ENCODE data around the gene MRPS27. TPM values are rescaled to one million over a fixed set of nuclear protein-coding genes. Genes with fewer than 3 reads are reported as not detected.
"Not testable (repeated sequence)": the region's sequence is repeated elsewhere in the genome, so short reads cannot be mapped to it uniquely, and the experiment has no call there.

Gene MRPS27
- total and polyA plus RNA-seq, 5 experiments from 2014 or later = 31.7 to 48.5 (median 43.6) TPM

- H3K36me3 Mint-ChIP-seq = no peaks in the 10 kb centered on the region
- peaks cover 0 to 1% (median 0%) of the 10 kb centered on the region in 4 donors for H3K4me1 Mint-ChIP-seq
Measured at GRCh38 chr5:72177538-72177937, 142.5 kb downstream of the MRPS27 start.

GRCh38 chr5:72172786-72173185 is 147.3 kb downstream of the MRPS27 start:
- POLR2A ChIA-PET = no interaction called here
- peaks cover 15 to 27% (median 17%) of the 10 kb centered on the region in 5 donors for H3K27me3 Mint-ChIP-seq
- no peak for DNase-seq
- H3K27ac Mint-ChIP-seq = no peak overlapping the region
- no peak overlapping the region for H3K4me3 Mint-ChIP-seq
- peaks cover 0 to 1% (median 0%) of the 10 kb centered on the region in 4 donors for H3K4me1 Mint-ChIP-seq
- ATAC-seq = no peak
- H3K36me3 Mint-ChIP-seq = no peaks in the 10 kb centered on the region
- no peaks in the 10 kb centered on the region for H3K9me3 Mint-ChIP-seq

More at GRCh38 chr5:72177538-72177937, 142.5 kb downstream of the MRPS27 start:
- DNase-seq = no peak
- Mint-ChIP-seq H3K4me3 (no peak overlapping the region), H3K27me3 (peaks cover 13 to 31% (median 24%) of the 10 kb centered on the region in 5 donors), H3K27ac (no peak overlapping the region), H3K9me3 (peaks cover 0 to 2% (median 0%) of the 10 kb centered on the region in 9 donors)
- POLR2A ChIA-PET = no interaction called here
- ATAC-seq = no peak

- peaks cover 0 to 1% (median 0%) of the 10 kb centered on the region in 4 donors for H3K4me1 Mint-ChIP-seq
- POLR2A ChIA-PET = no interaction called here
- peaks cover 16 to 33% (median 20%) of the 10 kb centered on the region in 5 donors for H3K27me3 Mint-ChIP-seq
- no peak overlapping the region for H3K4me3 Mint-ChIP-seq
- DNase-seq (no peak), ATAC-seq (no peak)
- no peaks in the 10 kb centered on the region for H3K9me3 Mint-ChIP-seq
- H3K36me3 Mint-ChIP-seq = no peaks in the 10 kb centered on the region
- no peak overlapping the region for H3K27ac Mint-ChIP-seq
Measured at GRCh38 chr5:72171667-72172066, 148.4 kb downstream of the MRPS27 start.

GRCh38 chr5:72171181-72171580 is 148.9 kb downstream of the MRPS27 start:
- ATAC-seq, H3K9me3 Mint-ChIP-seq, POLR2A ChIA-PET, H3K4me1 Mint-ChIP-seq, H3K4me3 Mint-ChIP-seq, DNase-seq, H3K36me3 Mint-ChIP-seq: not testable (repeated sequence)
- H3K27ac Mint-ChIP-seq = peak overlapping the region in 1 of 10 donors; percentile 44
- H3K27me3 Mint-ChIP-seq = peaks cover 19 to 37% (median 20%) of the 10 kb centered on the region in 5 donors

- Mint-ChIP-seq H3K36me3 (no peaks in the 10 kb centered on the region), H3K4me1 (peaks cover 0 to 1% (median 0%) of the 10 kb centered on the region in 4 donors)
- POLR2A ChIA-PET = no interaction called here
Measured at GRCh38 chr5:72170101-72170500, 149.9 kb downstream of the MRPS27 start.

More at GRCh38 chr5:72170101-72170500, 149.9 kb downstream of the MRPS27 start:
- ATAC-seq (no peak), DNase-seq (no peak)
- Mint-ChIP-seq H3K27me3 (peaks cover 11 to 30% (median 20%) of the 10 kb centered on the region in 5 donors), H3K27ac (no peak overlapping the region), H3K9me3 (no peaks in the 10 kb centered on the region), H3K4me3 (no peak overlapping the region)

Small RNA genes lying within 50 kb of the gene (microRNA-seq; reads per million reads assigned to microRNA genes)
- not detected for gene MIR4803 (ENCODE audit: borderline microRNAs expressed)

Other genes with a start within 250 kb of the MRPS27 start
- gene MAP1B, start 212.8 kb downstream of the MRPS27 start, total RNA-seq = not detected
- under 1 TPM; 0.08 to 0.46 (median 0.36) TPM for gene MAP1B, start 212.8 kb downstream of the MRPS27 start, polyA plus RNA-seq
- 10 to 100 TPM; 10.6 to 13.9 TPM for gene PTCD2, start 133 bp upstream of the MRPS27 start, total RNA-seq
- gene PTCD2, start 133 bp upstream of the MRPS27 start, polyA plus RNA-seq = 1 to 10 TPM; 4.0 to 6.1 (median 5.9) TPM
- not detected for gene ZNF366, start 187.2 kb upstream of the MRPS27 start, total RNA-seq
- gene ZNF366, start 187.2 kb upstream of the MRPS27 start, polyA plus RNA-seq = not detected